A549 (cell line): ENCODE data around the gene ITSN1.

Source experiments
- HMGXB4 ChIP-seq: fragments of 250-450 bp; sonication (Bioruptor Pico); IDR thresholded peaks from 2 replicates; pipeline ENCODE4 v1.5.0; 2021; ENCODE audit warnings: mild to moderate bottlenecking, moderate library complexity, borderline replicate concordance
- MYC ChIP-seq: IDR thresholded peaks from 2 replicates; pipeline ENCODE4 v1.6.1; 2012; ENCODE audit warnings: mild to moderate bottlenecking, inconsistent platforms, low read length, improper control_type of control experiment, borderline replicate concordance
- POLR2A ChIP-seq: IDR thresholded peaks from 2 replicates; pipeline ENCODE4 v1.6.1; 2012; ENCODE audit warnings: mild to moderate bottlenecking, low read length
- RFX5 ChIP-seq: fragments of 450-650 bp; IDR thresholded peaks from 2 replicates; pipeline ENCODE4 v1.7.1; 2014; ENCODE audit warnings: antibody characterized with exemption, mild to moderate bottlenecking, moderate library complexity
- TF ChIP-seq, protein P1 (sequence below): IDR thresholded peaks from 2 replicates; pipeline ENCODE4 v1.6.1; 2012
- TF ChIP-seq, protein P2 (sequence below): fragments of 450-650 bp; IDR thresholded peaks from 2 replicates; pipeline ENCODE4 v1.6.1; 2014; ENCODE audit warnings: antibody characterized with exemption

- TF ChIP-seq POLR2A (no peak), RFX5 (no peak), HMGXB4 (CRISPR knock-in tag) (no peak), MYC (no peak)
- TF ChIP-seq, protein P1, sequence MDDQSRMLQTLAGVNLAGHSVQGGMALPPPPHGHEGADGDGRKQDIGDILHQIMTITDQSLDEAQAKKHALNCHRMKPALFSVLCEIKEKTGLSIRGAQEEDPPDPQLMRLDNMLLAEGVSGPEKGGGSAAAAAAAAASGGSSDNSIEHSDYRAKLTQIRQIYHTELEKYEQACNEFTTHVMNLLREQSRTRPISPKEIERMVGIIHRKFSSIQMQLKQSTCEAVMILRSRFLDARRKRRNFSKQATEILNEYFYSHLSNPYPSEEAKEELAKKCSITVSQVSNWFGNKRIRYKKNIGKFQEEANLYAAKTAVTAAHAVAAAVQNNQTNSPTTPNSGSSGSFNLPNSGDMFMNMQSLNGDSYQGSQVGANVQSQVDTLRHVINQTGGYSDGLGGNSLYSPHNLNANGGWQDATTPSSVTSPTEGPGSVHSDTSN, result no peak
- TF ChIP-seq, protein P2, sequence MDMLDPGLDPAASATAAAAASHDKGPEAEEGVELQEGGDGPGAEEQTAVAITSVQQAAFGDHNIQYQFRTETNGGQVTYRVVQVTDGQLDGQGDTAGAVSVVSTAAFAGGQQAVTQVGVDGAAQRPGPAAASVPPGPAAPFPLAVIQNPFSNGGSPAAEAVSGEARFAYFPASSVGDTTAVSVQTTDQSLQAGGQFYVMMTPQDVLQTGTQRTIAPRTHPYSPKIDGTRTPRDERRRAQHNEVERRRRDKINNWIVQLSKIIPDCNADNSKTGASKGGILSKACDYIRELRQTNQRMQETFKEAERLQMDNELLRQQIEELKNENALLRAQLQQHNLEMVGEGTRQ, result no peak
Measured at GRCh38 chr21:33859373-33860102, 217.2 kb downstream of the ITSN1 start.
